ENCODE results near the gene RASSF8.

DNA sequence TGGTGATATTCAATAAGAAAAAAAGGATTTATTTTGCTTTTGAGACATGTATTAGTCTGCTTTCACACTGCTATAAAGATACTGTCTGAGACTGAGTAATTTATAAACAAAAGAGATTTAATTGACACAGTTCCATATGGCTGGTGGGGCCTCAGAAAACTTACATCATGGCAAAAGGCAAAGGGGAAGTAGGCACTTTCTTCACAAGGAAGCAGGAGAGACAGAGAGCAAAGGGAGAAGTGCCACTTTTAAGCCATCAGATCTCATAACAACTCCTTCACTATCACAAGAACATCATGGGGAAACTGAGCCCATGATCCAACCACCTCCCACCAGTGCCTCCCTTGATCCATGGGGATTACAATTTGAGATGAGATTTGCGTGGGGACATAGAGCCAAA, 122.4 kb downstream of the RASSF8 start:
- no peak for TF ChIP-seq POLR2A (IDR thresholded peaks at IDR 0.05; ENCODE audit: low read length)
- TF ChIP-seq GATA1 (IDR thresholded peaks at IDR 0.05; ENCODE audit: low read depth, low read length), result no peak

All from erythroblast (primary cell).